Upper lobe of right lung (tissue), 1 donor: ENCODE measurements around the gene PARP16. TPM values are rescaled to one million over a fixed set of nuclear protein-coding genes. Genes with fewer than 3 reads are reported as not detected.

Experiments
- ATAC-seq: fragments of 200-7000 bp; cut with Tn5 transposase; one replicate; pipeline ENCODE4 v1.9.1; 2020; ENCODE audit warnings: mild to moderate bottlenecking, moderate library complexity
- DNase-seq: peaks from one replicate; pipeline ENCODE4 v3.0.0-alpha.2; 2020
- H3K27ac ChIP-seq: fragments of 200-600 bp; one replicate; pipeline ENCODE4 v1.8.0; 2022
- H3K27me3 ChIP-seq: fragments of 200-600 bp; one replicate; pipeline ENCODE4 v1.8.0; 2022; ENCODE audit warnings: mild to moderate bottlenecking
- H3K36me3 ChIP-seq: fragments of 200-600 bp; one replicate; pipeline ENCODE4 v1.8.0; 2022
- H3K4me1 ChIP-seq: fragments of 200-600 bp; one replicate; pipeline ENCODE4 v1.8.0; 2022
- H3K4me3 ChIP-seq: fragments of 200-600 bp; one replicate; pipeline ENCODE4 v1.8.0; 2022; ENCODE audit warnings: mild to moderate bottlenecking
- H3K9me3 ChIP-seq: fragments of 200-600 bp; one replicate; pipeline ENCODE4 v1.8.0; 2022
- CTCF ChIP-seq: fragments of 200-600 bp; IDR thresholded peaks from one replicate; pipeline ENCODE4 v1.8.0; 2022; ENCODE audit warnings: antibody characterized with exemption
- intact Hi-C: fragments of 100-400 bp; cut with DNase I; formaldehyde crosslinking; loops from one replicate; pipeline ENCODE4 v1.11.0; 2022
- total RNA-seq: library from RNA; stranded (reverse); fragmentation: NEBNext Ultra II Directional; extraction: Animal tissue kit (Norgen Biotek cat#: 25700); gene quantifications from one replicate; pipeline ENCODE4 v1.2.1, GENCODE V29; 2021
- donor health status: DM: no; HTN: yes; CAD: no; lungs with severe emphysema.

The PARP16 gene
- total RNA-seq, 1 donor from 2014 or later = 8.3 TPM

- Histone ChIP-seq H3K27ac (no peak overlapping the region), H3K4me1 (no peaks in the 10 kb centered on the region), H3K9me3 (no peaks in the 10 kb centered on the region), H3K27me3 (no peaks in the 10 kb centered on the region), H3K4me3 (no peak overlapping the region), H3K36me3 (no peaks in the 10 kb centered on the region)
- intact Hi-C loops = no loop called here
- DNase-seq (peak; percentile 53), ATAC-seq (peak; percentile 29)
- TF ChIP-seq CTCF = no peak
Measured at GRCh38 chr15:65226221-65226620, 60.5 kb downstream of the PARP16 start.

GRCh38 chr15:65223996-65224395 is 62.7 kb downstream of the PARP16 start:
- intact Hi-C loops = no loop called here
- no peaks in the 10 kb centered on the region for H3K36me3 ChIP-seq
- H3K27ac ChIP-seq = no peak overlapping the region
- ATAC-seq = no peak
- TF ChIP-seq CTCF = no peak
- no peaks in the 10 kb centered on the region for H3K9me3 ChIP-seq
- H3K4me3 ChIP-seq = no peak overlapping the region
- no peak for DNase-seq
- H3K4me1 ChIP-seq = no peaks in the 10 kb centered on the region
- H3K27me3 ChIP-seq = no peaks in the 10 kb centered on the region

DNA sequence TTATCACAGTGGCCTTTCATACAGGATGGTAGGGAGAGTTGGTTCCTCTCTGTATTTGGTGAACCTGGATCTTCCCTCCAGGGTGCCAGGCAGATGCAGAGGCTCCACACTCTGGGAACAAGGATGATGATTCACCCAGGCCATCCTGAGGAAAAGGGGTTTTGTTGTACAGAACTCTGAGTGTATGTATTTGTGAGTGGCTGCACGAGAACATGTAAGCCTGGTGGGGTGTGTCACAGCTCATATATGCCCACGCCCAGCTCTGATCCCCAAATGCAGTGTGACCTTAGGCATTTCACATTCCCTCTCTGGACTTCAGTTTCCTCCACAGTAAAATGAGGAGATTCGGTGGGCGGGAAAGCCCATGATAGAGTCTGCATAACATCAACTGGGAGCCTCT is 63.8 kb downstream of the PARP16 start:
- no peak for TF ChIP-seq CTCF
- H3K27me3 ChIP-seq = no peaks in the 10 kb centered on the region
- ATAC-seq (no peak), DNase-seq (no peak)
- no peaks in the 10 kb centered on the region for H3K9me3 ChIP-seq
- no peaks in the 10 kb centered on the region for H3K4me1 ChIP-seq
- no peaks in the 10 kb centered on the region for H3K36me3 ChIP-seq
- no peak overlapping the region for H3K4me3 ChIP-seq
- no peak overlapping the region for H3K27ac ChIP-seq
- intact Hi-C loops = no loop called here

- TF ChIP-seq CTCF = no peak
- Histone ChIP-seq H3K9me3 (no peaks in the 10 kb centered on the region), H3K4me1 (no peaks in the 10 kb centered on the region), H3K27me3 (no peaks in the 10 kb centered on the region), H3K27ac (no peak overlapping the region), H3K4me3 (no peak overlapping the region), H3K36me3 (no peaks in the 10 kb centered on the region)
- intact Hi-C loops = no loop called here
- DNase-seq (no peak), ATAC-seq (no peak)
Measured at GRCh38 chr15:65221697-65222096, 65.0 kb downstream of the PARP16 start.

DNA sequence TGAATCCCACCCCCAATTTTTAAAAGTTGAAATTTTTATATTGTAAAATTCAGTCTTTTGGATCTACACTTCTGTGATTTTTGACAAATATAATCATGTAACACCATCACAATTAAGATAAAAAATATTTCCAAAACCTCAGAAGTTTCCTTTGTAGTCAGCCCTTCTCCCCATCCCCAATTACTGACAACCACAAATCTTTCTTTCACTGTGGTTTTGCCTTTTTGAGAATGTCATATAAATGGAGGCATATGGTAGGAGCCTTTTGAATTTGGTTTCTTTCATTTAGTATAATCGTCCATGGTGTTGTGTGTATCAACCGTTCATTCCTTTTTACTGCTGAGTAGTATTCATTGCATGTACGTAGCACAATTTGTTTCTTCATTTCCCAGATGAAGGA is 67.5 kb downstream of the PARP16 start:
- no peak for DNase-seq
- ATAC-seq = no peak
- intact Hi-C loops = no loop called here
- H3K27ac ChIP-seq = no peak overlapping the region
- H3K4me1 ChIP-seq = no peaks in the 10 kb centered on the region
- no peaks in the 10 kb centered on the region for H3K9me3 ChIP-seq
- no peak for TF ChIP-seq CTCF
- no peak overlapping the region for H3K4me3 ChIP-seq
- no peaks in the 10 kb centered on the region for H3K36me3 ChIP-seq
- no peaks in the 10 kb centered on the region for H3K27me3 ChIP-seq
